ENCODE measurements around the gene KLF15.

KLF15 gene

DNA sequence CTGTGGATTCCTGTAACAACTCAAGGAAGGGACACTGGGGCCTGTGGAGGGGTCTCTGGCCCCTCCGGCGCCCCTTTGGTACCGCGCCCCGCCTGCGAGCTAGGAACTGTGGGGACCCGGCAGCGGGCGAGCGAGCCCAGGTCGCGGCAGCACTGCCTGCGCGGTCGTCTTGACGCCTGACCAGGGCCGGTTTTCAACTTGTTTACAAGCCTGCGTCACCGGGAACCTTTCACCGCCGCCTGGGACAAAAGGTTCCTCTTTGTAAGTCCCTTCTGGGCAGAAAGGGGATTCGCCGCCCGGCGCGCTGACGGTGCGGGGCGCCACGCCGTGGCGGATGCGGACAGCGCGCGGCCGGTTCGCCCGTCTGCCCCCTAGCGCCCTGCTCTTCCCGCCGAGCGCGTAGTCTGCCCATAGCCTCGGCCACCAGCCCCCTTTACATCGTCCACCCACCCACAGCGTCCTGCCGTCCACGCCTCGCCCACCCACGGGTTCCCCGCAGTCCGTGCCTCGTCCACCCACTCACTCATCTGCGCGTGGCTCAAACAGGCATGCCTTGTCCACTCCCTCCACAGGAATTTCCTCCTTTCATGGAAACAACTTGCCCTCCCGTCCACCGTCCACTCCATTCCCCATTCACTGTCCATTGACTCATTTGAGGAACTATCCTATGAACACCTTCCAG, 32.0 kb upstream of the KLF15 start:
- WGBS (ENCODE audit: insufficient coverage, insufficient read length), result no CpG with 5 or more reads among the region's 58 CpGs
- DNase-seq (ENCODE audit: low read depth, low spot score), result peak; percentile 73
- Histone ChIP-seq H3K9me3 (ENCODE audit: control insufficient read depth, insufficient read depth, low read length) (no peaks in the 10 kb centered on the region), H3K4me1 (ENCODE audit: control insufficient read depth, insufficient read depth, low read length) (peaks cover 4% of the 10 kb centered on the region), H3K4me3 (ENCODE audit: low read length) (peak overlapping the region; percentile 9; the same call in 1 of the 2 replicates), H3K27me3 (ENCODE audit: control insufficient read depth, insufficient read depth, low read length) (peaks cover 8% of the 10 kb centered on the region; the same call in 1 of the 2 replicates), H3K27ac (ENCODE audit: low read length) (no peak overlapping the region), H3K36me3 (ENCODE audit: control insufficient read depth, insufficient read depth, low read length) (no peaks in the 10 kb centered on the region)

GRCh38 chr3:126381966-126382365, 24.8 kb upstream of the KLF15 start:
- H3K4me1 ChIP-seq (ENCODE audit: control insufficient read depth, insufficient read depth, low read length), result no peaks in the 10 kb centered on the region; the same call in 1 of the 2 replicates
- no peak for DNase-seq (ENCODE audit: low read depth, low spot score)
- no peaks in the 10 kb centered on the region for H3K36me3 ChIP-seq (ENCODE audit: control insufficient read depth, insufficient read depth, low read length)
- H3K9me3 ChIP-seq (ENCODE audit: control insufficient read depth, insufficient read depth, low read length), result no peaks in the 10 kb centered on the region
- no peak overlapping the region for H3K27ac ChIP-seq (ENCODE audit: low read length)
- WGBS (ENCODE audit: insufficient coverage, insufficient read length), result no CpG with 5 or more reads among the region's 2 CpGs
- no peak overlapping the region for H3K4me3 ChIP-seq (ENCODE audit: low read length)
- no peaks in the 10 kb centered on the region for H3K27me3 ChIP-seq (ENCODE audit: control insufficient read depth, insufficient read depth, low read length)

- no CpG with 5 or more reads among the region's 17 CpGs for WGBS (ENCODE audit: insufficient coverage, insufficient read length)
- no peaks in the 10 kb centered on the region for H3K27me3 ChIP-seq (ENCODE audit: control insufficient read depth, insufficient read depth, low read length)
- no peak overlapping the region for H3K27ac ChIP-seq (ENCODE audit: low read length)
- H3K4me1 ChIP-seq (ENCODE audit: control insufficient read depth, insufficient read depth, low read length), result no peaks in the 10 kb centered on the region; the same call in 1 of the 2 replicates
- H3K9me3 ChIP-seq (ENCODE audit: control insufficient read depth, insufficient read depth, low read length), result no peaks in the 10 kb centered on the region
- no peaks in the 10 kb centered on the region for H3K36me3 ChIP-seq (ENCODE audit: control insufficient read depth, insufficient read depth, low read length)
- H3K4me3 ChIP-seq (ENCODE audit: low read length), result no peak overlapping the region
- DNase-seq (ENCODE audit: low read depth, low spot score), result no peak
Measured at GRCh38 chr3:126380011-126380768, 23.0 kb upstream of the KLF15 start.

GRCh38 chr3:126378341-126378751, 21.1 kb upstream of the KLF15 start:
- no peaks in the 10 kb centered on the region for H3K27me3 ChIP-seq (ENCODE audit: control insufficient read depth, insufficient read depth, low read length)
- DNase-seq (ENCODE audit: low read depth, low spot score), result no peak
- no peaks in the 10 kb centered on the region; the same call in 1 of the 2 replicates for H3K4me1 ChIP-seq (ENCODE audit: control insufficient read depth, insufficient read depth, low read length)
- H3K4me3 ChIP-seq (ENCODE audit: low read length), result no peak overlapping the region
- no peak overlapping the region for H3K27ac ChIP-seq (ENCODE audit: low read length)
- H3K36me3 ChIP-seq (ENCODE audit: control insufficient read depth, insufficient read depth, low read length), result no peaks in the 10 kb centered on the region
- H3K9me3 ChIP-seq (ENCODE audit: control insufficient read depth, insufficient read depth, low read length), result no peaks in the 10 kb centered on the region
- no CpG with 5 or more reads among the region's 6 CpGs for WGBS (ENCODE audit: insufficient coverage, insufficient read length)

- no peaks in the 10 kb centered on the region for H3K27me3 ChIP-seq (ENCODE audit: control insufficient read depth, insufficient read depth, low read length)
- no peaks in the 10 kb centered on the region; the same call in none of the 2 replicates for H3K4me1 ChIP-seq (ENCODE audit: control insufficient read depth, insufficient read depth, low read length)
- H3K36me3 ChIP-seq (ENCODE audit: control insufficient read depth, insufficient read depth, low read length), result no peaks in the 10 kb centered on the region
- H3K27ac ChIP-seq (ENCODE audit: low read length), result no peak overlapping the region
- DNase-seq (ENCODE audit: low read depth, low spot score), result no peak
- H3K4me3 ChIP-seq (ENCODE audit: low read length), result no peak overlapping the region
- H3K9me3 ChIP-seq (ENCODE audit: control insufficient read depth, insufficient read depth, low read length), result no peaks in the 10 kb centered on the region
- no CpG with 5 or more reads among the region's 3 CpGs for WGBS (ENCODE audit: insufficient coverage, insufficient read length)
Measured at GRCh38 chr3:126377211-126377610, 20.0 kb upstream of the KLF15 start.

GRCh38 chr3:126376444-126376843, 19.2 kb upstream of the KLF15 start:
- H3K27me3 ChIP-seq (ENCODE audit: control insufficient read depth, insufficient read depth, low read length), result no peaks in the 10 kb centered on the region
- H3K36me3 ChIP-seq (ENCODE audit: control insufficient read depth, insufficient read depth, low read length), result no peaks in the 10 kb centered on the region
- no peak overlapping the region for H3K27ac ChIP-seq (ENCODE audit: low read length)
- no CpG with 5 or more reads among the region's 3 CpGs for WGBS (ENCODE audit: insufficient coverage, insufficient read length)
- no peaks in the 10 kb centered on the region; the same call in none of the 2 replicates for H3K4me1 ChIP-seq (ENCODE audit: control insufficient read depth, insufficient read depth, low read length)
- no peaks in the 10 kb centered on the region for H3K9me3 ChIP-seq (ENCODE audit: control insufficient read depth, insufficient read depth, low read length)
- no peak overlapping the region for H3K4me3 ChIP-seq (ENCODE audit: low read length)
- no peak for DNase-seq (ENCODE audit: low read depth, low spot score)

DNA sequence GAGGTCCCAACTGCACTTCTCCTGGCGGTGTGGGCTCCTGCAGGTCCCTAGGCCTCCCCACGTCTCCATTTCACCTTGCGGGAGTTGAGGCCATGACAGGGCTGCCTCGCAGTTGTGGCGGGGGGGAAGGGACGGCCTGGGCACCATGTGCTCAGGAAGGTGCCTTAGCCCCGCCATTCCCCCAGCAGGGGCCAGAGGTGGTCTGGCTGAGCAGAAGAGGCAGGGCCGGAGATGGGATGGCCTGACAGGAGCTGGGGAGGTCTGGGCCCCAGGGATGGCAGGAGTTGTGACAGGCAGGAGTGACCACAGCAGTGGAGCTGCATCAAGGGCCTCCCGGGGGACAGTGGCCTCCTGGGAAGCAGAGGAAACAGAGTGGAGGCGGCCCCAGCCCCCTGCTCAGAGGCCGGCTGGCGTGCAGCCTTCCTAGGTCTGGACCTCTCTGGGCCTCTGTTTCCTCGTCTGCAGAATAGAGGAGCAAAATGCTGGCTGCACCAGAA, 18.7 kb upstream of the KLF15 start:
- DNase-seq (ENCODE audit: low read depth, low spot score), result no peak
- H3K9me3 ChIP-seq (ENCODE audit: control insufficient read depth, insufficient read depth, low read length), result no peaks in the 10 kb centered on the region
- H3K36me3 ChIP-seq (ENCODE audit: control insufficient read depth, insufficient read depth, low read length), result no peaks in the 10 kb centered on the region
- H3K27ac ChIP-seq (ENCODE audit: low read length), result no peak overlapping the region
- no peaks in the 10 kb centered on the region; the same call in none of the 2 replicates for H3K4me1 ChIP-seq (ENCODE audit: control insufficient read depth, insufficient read depth, low read length)
- WGBS (ENCODE audit: insufficient coverage, insufficient read length), result no CpG with 5 or more reads among the region's 13 CpGs
- H3K4me3 ChIP-seq (ENCODE audit: low read length), result no peak overlapping the region
- H3K27me3 ChIP-seq (ENCODE audit: control insufficient read depth, insufficient read depth, low read length), result no peaks in the 10 kb centered on the region

DNA sequence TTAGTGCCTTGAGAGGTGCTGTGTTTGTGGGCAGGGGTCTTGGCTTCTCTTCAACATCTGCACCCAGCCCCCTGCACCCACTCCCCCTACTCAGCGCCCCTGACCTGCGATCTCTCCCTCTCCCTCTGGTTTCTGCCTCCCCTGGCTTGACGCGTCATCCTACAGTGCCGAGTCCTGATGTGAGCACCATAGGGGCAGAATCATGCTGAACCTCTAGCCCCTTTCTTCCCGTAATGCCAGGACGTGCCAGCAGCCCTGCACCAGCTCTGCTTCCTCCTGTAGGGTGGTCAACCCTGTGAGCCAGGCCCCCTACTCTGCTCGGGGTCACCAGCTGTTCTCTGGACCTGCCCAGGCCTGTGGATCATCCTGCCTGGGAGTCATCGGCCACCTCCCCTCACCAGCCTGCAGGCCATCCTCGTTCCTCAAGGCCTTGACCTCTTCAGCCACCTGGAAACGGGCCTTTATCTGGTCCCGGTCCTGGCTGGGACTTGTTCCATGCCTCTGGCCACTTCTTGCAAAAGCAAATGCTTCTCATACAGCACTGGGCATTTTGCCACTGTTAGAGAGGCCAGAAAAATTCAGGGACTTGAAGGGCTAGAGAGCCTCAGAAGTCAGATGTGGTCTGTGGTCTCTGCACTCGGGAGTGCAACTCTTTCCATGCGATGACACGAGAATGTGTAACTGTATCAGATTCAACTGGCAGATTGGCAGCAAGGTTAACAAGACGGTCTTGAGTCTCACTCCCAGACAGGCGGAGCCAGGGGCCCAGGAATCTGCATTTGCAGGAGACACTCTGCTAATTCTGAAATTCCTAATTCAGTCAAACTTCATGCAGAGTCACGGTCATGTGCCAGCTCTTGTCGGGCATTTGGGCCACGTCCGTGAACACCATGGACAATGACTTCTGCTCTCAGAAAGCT, 16.7 kb upstream of the KLF15 start:
- no peak overlapping the region for H3K27ac ChIP-seq (ENCODE audit: low read length)
- H3K4me1 ChIP-seq (ENCODE audit: control insufficient read depth, insufficient read depth, low read length), result no peaks in the 10 kb centered on the region; the same call in none of the 2 replicates
- no peak for DNase-seq (ENCODE audit: low read depth, low spot score)
- H3K4me3 ChIP-seq (ENCODE audit: low read length), result no peak overlapping the region
- H3K27me3 ChIP-seq (ENCODE audit: control insufficient read depth, insufficient read depth, low read length), result no peaks in the 10 kb centered on the region
- H3K36me3 ChIP-seq (ENCODE audit: control insufficient read depth, insufficient read depth, low read length), result no peaks in the 10 kb centered on the region
- WGBS (ENCODE audit: insufficient coverage, insufficient read length), result no CpG with 5 or more reads among the region's 21 CpGs
- H3K9me3 ChIP-seq (ENCODE audit: control insufficient read depth, insufficient read depth, low read length), result no peaks in the 10 kb centered on the region

DNA sequence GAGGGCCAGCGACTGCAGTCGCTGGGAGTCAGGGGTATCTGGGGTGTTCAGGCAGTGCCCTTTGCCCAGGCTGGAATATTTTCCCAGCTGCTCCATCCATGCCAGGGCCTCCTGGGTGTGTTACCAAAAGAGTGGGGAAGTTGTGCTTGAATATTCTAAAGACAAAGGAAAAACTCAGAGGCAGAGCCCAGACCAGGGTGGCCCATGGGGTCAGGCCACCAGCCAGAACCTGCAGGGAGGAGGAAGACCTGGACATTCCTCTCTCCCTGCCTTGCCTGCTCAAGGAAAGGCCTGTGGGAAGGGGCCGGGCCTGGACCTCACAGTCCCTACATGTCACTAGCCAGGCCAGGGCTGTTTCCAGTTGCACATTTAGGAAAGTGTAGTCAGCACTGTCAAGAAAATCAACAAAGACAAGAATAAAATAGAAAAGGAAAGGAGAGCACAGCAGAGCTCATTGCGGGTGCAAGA, 16.0 kb upstream of the KLF15 start:
- no peak for DNase-seq (ENCODE audit: low read depth, low spot score)
- no CpG with 5 or more reads among the region's 4 CpGs for WGBS (ENCODE audit: insufficient coverage, insufficient read length)
- H3K36me3 ChIP-seq (ENCODE audit: control insufficient read depth, insufficient read depth, low read length), result no peaks in the 10 kb centered on the region
- H3K4me3 ChIP-seq (ENCODE audit: low read length), result no peak overlapping the region
- H3K4me1 ChIP-seq (ENCODE audit: control insufficient read depth, insufficient read depth, low read length), result no peaks in the 10 kb centered on the region; the same call in none of the 2 replicates
- H3K27ac ChIP-seq (ENCODE audit: low read length), result no peak overlapping the region
- H3K27me3 ChIP-seq (ENCODE audit: control insufficient read depth, insufficient read depth, low read length), result no peaks in the 10 kb centered on the region
- H3K9me3 ChIP-seq (ENCODE audit: control insufficient read depth, insufficient read depth, low read length), result no peaks in the 10 kb centered on the region

Data from iPS DF 6.9 (cell line).